ENCODE data around the gene IGFN1. TPM values are rescaled to one million over a fixed set of nuclear protein-coding genes. Genes with fewer than 3 reads are reported as not detected.

IGFN1 gene
- total and polyA plus RNA-seq, 2 of the 8 experiments (the other 6 are each of a cell fraction or from before 2014, with no cell fraction given) = not detected

DNA sequence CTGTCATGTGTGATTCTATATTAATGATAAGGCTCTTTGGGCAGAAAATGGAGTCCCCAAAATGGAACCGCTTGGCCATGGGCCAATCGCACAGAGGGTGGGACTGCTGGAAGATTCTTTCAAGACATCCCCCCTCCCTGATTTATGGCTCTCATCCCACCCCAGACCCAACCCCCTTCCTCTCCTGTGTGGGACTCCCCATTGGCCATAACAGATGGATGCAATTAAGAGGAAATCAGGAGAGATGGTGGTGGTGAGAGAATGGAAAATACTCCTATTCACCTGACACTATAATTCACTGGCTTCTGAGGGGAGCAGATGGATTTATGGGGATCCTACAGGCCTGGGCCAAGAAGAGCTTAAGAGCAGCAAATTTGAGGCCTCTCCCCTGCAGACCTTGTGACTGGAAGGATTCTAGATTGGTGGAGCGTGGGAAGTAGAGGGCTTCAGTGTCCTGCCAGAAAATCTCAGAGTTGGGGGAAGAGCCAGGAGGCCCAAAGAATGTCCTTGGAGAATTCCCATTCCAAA is 1.7 kb downstream of the IGFN1 start:
- no peaks in the 10 kb centered on the region for H3K79me1 ChIP-seq (ENCODE audit: low read depth, low read length)
- no peaks in the 10 kb centered on the region for H4K20me1 ChIP-seq (replicated peaks in 1 of 2; ENCODE audit: control insufficient read depth in 1 of 2, insufficient read depth in 2 of 2, low read length in 2 of 2)
- DNase-seq (ENCODE audit: low read depth in 1 of 2, low spot score in 2 of 2) (no peak), FAIRE-seq (no peak)
- H3K23me2 ChIP-seq (ENCODE audit: low read depth, low read length) = no peaks in the 10 kb centered on the region
- H3K36me3 ChIP-seq (ENCODE audit: control insufficient read depth in 2 of 4, insufficient read depth in 4 of 4, low read length in 3 of 4) = no peaks in the 10 kb centered on the region
- no peak overlapping the region for H2BK5ac ChIP-seq (ENCODE audit: low read depth, low read length)
- H3K27ac ChIP-seq (ENCODE audit: low read depth, low read length) = no peak overlapping the region
- ChIA-PET POLR2A (ENCODE audit: partially characterized antibody) (interaction anchor here (1.0 kb wide), 2 partner anchors 39 to 184 kb away, joined by 3 read pairs; no protein-coding TSS in a partner anchor), CTCF (ENCODE audit: partially characterized antibody) (interaction anchor here (1.2 to 1.9 kb wide), 4 partner anchors 8 to 169 kb away, joined by 4 to 5 read pairs (median 4); no protein-coding TSS in a partner anchor)
- H3K4me2 ChIP-seq (ENCODE audit: insufficient read depth in 1 of 2, low read depth in 2 of 2, low read length in 2 of 2) = no peak overlapping the region
- no peak overlapping the region for H4K5ac ChIP-seq (ENCODE audit: insufficient read length, low read depth, low read length)
- no peak overlapping the region for H2BK12ac ChIP-seq (ENCODE audit: low read depth, low read length)
- no peak overlapping the region for H2BK120ac ChIP-seq (replicated peaks; ENCODE audit: low read depth, low read length)
- no peak overlapping the region for H3K9ac ChIP-seq (replicated peaks in 1 of 4; ENCODE audit: extremely low read depth in 1 of 4, low read depth in 3 of 4, low read length in 3 of 4)
- H3K4me1 ChIP-seq (replicated peaks in 1 of 4; ENCODE audit: control insufficient read depth in 3 of 4, insufficient read depth in 4 of 4, low read length in 3 of 4) = no peaks in the 10 kb centered on the region
- H2AK5ac ChIP-seq (ENCODE audit: low read depth, low read length) = no peak overlapping the region
- H2AFZ ChIP-seq (ENCODE audit: low read length) = no peak overlapping the region
- 0 out of 2 replicates have a peak overlapping the region, but pooled peaks have one; percentile 48 for H2BK20ac ChIP-seq (ENCODE audit: low read length)
- no peak overlapping the region for H3K18ac ChIP-seq (ENCODE audit: extremely low read depth, low read length)
- H3K79me2 ChIP-seq (ENCODE audit: control insufficient read depth in 1 of 2, insufficient read depth in 2 of 2, low read length in 2 of 2) = no peaks in the 10 kb centered on the region
- no peak overlapping the region for H3K14ac ChIP-seq (ENCODE audit: insufficient read length)
- H4K91ac ChIP-seq (replicated peaks; ENCODE audit: insufficient read length, low read length) = no peak overlapping the region
- H2BK15ac ChIP-seq (ENCODE audit: low read length) = no peak overlapping the region
- peak overlapping the region; percentile 35 for H3K56ac ChIP-seq (replicated peaks; ENCODE audit: insufficient read length, low read depth, low read length)
- no peaks in the 10 kb centered on the region for H3K9me3 ChIP-seq (ENCODE audit: insufficient read depth in 2 of 2, low read depth in 1 of 2, low read length in 1 of 2)
- no peak overlapping the region for H3K23ac ChIP-seq (ENCODE audit: insufficient read length)
- no peak overlapping the region for H3K4me3 ChIP-seq (ENCODE audit: extremely low read depth in 1 of 4, insufficient read depth in 2 of 4, low read depth in 3 of 4, low read length in 4 of 4)
- no peak overlapping the region for H4K8ac ChIP-seq (ENCODE audit: extremely low read depth, insufficient read depth, low read length)
- H3K4ac ChIP-seq (replicated peaks; ENCODE audit: insufficient read length, low read depth, low read length) = no peak overlapping the region
- 91% methylated on average over 3 of the region's 3 CpGs; no CpG with 5 or more reads in 1 of the 2 experiments for WGBS, 2 experiments (ENCODE audit: extremely low coverage in 1 of 2, insufficient coverage in 1 of 2, insufficient read length in 1 of 2, insufficient replicate concordance in 2 of 2, low coverage in 1 of 2, low lambda C conversion rate in 2 of 2, missing lambda C conversion rate in 1 of 2)
- no peaks in the 10 kb centered on the region for H3K27me3 ChIP-seq (replicated peaks in 1 of 4; ENCODE audit: control insufficient read depth in 3 of 4, extremely low read depth in 1 of 4, insufficient read depth in 3 of 4, low read length in 3 of 4)
- no peak for TF ChIP-seq HDAC6 (IDR thresholded peaks at IDR 0.05; ENCODE audit: low read depth, low read length)

All from H1 (cell line).